H1 (cell line): ENCODE results near the gene XPO6. TPM values are rescaled to one million over a fixed set of nuclear protein-coding genes. Genes with fewer than 3 reads are reported as not detected.

Source experiments
- CTCF ChIA-PET: fragments of 300-600 bp; sonication (Branson Sonifier 250); formaldehyde crosslinking; loops from one replicate; lab custom pipeline; 2021; ENCODE audit not compliant: partially characterized antibody; lab: Charles Lee
- POLR2A ChIA-PET: fragments of 300-600 bp; sonication (Branson Sonifier 250); formaldehyde crosslinking; loops from one replicate; lab custom pipeline; 2021; ENCODE audit warnings: inconsistent platforms; ENCODE audit not compliant: partially characterized antibody; lab: Charles Lee
- DNase-seq, 2 experiments: peaks; one replicate each; pipeline versions ENCODE4 v3.0.0 to v3.0.0-alpha.2; 2010 to 2022; ENCODE audit warnings: low spot score in 2 of 2, low read depth in 1 of 2, mixed read lengths in 1 of 2
- FAIRE-seq: peaks from 2 replicates; lab custom pipeline; 2011; peaks lifted over from hg19 to GRCh38; lab: Jason Lieb, UNC
- H2AFZ ChIP-seq: 2 replicates; pipeline ENCODE4 v1.8.1; 2012; ENCODE audit warnings: low read length, inconsistent platforms
- H2AK5ac ChIP-seq: 2 replicates; pipeline ENCODE4 v1.6.1; 2013; ENCODE audit warnings: low read depth, low read length
- H2BK120ac ChIP-seq: replicated peaks from 2 replicates; pipeline ENCODE3; 2013; ENCODE audit warnings: low read depth, low read length, inconsistent platforms
- H2BK12ac ChIP-seq: 2 replicates; pipeline ENCODE4 v1.6.1; 2013; ENCODE audit warnings: low read depth, low read length
- H2BK15ac ChIP-seq: 2 replicates; pipeline ENCODE4 v1.6.1; 2013; ENCODE audit warnings: low read length
- H2BK20ac ChIP-seq: 2 replicates; pipeline ENCODE4 v1.6.1; 2013; ENCODE audit warnings: low read length
- H2BK5ac ChIP-seq: 2 replicates; pipeline ENCODE4 v1.6.1; 2013; ENCODE audit warnings: low read depth, low read length
- H3K14ac ChIP-seq: 2 replicates; pipeline ENCODE4 v1.6.1; 2013; ENCODE audit warnings: inconsistent platforms; ENCODE audit not compliant: insufficient read length
- H3K18ac ChIP-seq: 2 replicates; pipeline ENCODE4 v1.6.1; 2013; ENCODE audit warnings: low read length; ENCODE audit errors: extremely low read depth
- H3K23ac ChIP-seq: 2 replicates; pipeline ENCODE4 v1.6.1; 2013; ENCODE audit warnings: inconsistent platforms; ENCODE audit not compliant: insufficient read length
- H3K23me2 ChIP-seq: 2 replicates; pipeline ENCODE4 v1.6.1; 2013; ENCODE audit warnings: low read depth, low read length
- H3K27ac ChIP-seq: 2 replicates; pipeline ENCODE4 v1.6.1; 2011; ENCODE audit warnings: low read depth, low read length, inconsistent platforms
- H3K27me3 ChIP-seq, 4 experiments: replicated peaks in 1 of 4; 1 replicate in 1 of 4; 2 replicates in 3 of 4; pipeline versions ENCODE4 v1.6.1 to v1.8.1; 2011 to 2013; ENCODE audit warnings: low read length in 3 of 4, mild to moderate bottlenecking in 3 of 4, inconsistent platforms in 2 of 4, mixed read lengths in 2 of 4, moderate library complexity in 1 of 4; ENCODE audit not compliant: control insufficient read depth in 3 of 4, insufficient read depth in 3 of 4; ENCODE audit errors: extremely low read depth in 1 of 4
- H3K36me3 ChIP-seq, 4 experiments: 2 replicates each; pipeline versions ENCODE4 v1.6.1 to v1.8.1; 2011 to 2013; ENCODE audit warnings: mild to moderate bottlenecking in 4 of 4, low read length in 3 of 4, moderate library complexity in 2 of 4, control low read depth in 1 of 4, inconsistent platforms in 1 of 4; ENCODE audit not compliant: insufficient read depth in 4 of 4, control insufficient read depth in 2 of 4
- H3K4ac ChIP-seq: replicated peaks from 2 replicates; pipeline ENCODE3; 2013; ENCODE audit warnings: low read length, low read depth, mixed read lengths, inconsistent platforms; ENCODE audit not compliant: insufficient read length
- H3K4me1 ChIP-seq, 4 experiments: replicated peaks in 1 of 4; 1 replicate in 1 of 4; 2 replicates in 3 of 4; pipeline versions ENCODE4 v1.6.1 to v1.8.1; 2011 to 2013; ENCODE audit warnings: low read length in 3 of 4, inconsistent platforms in 2 of 4, mixed read lengths in 1 of 4; ENCODE audit not compliant: insufficient read depth in 4 of 4, control insufficient read depth in 3 of 4
- H3K4me2 ChIP-seq, 2 experiments: 2 replicates each; pipeline versions ENCODE4 v1.6.1 to v1.8.1; 2011 to 2013; ENCODE audit warnings: low read depth in 2 of 2, low read length in 2 of 2, control low read depth in 1 of 2, inconsistent platforms in 1 of 2, mild to moderate bottlenecking in 1 of 2; ENCODE audit not compliant: insufficient read depth in 1 of 2
- H3K4me3 ChIP-seq, 4 experiments: fragments of 200-600, 300-600 bp in 1 of 4; sonication (generic), shearing (Covaris generic), sonication (Bioruptor Twin) in 1 of 4; 2 replicates each; pipeline versions ENCODE4 v1.5.1 to v1.8.1; 2011 to 2016; ENCODE audit warnings: low read length in 4 of 4, low read depth in 3 of 4, control low read depth in 2 of 4, inconsistent platforms in 2 of 4, mild to moderate bottlenecking in 2 of 4, mixed read lengths in 1 of 4, moderate library complexity in 1 of 4; ENCODE audit not compliant: insufficient read depth in 2 of 4; ENCODE audit errors: extremely low read depth in 1 of 4
- H3K56ac ChIP-seq: replicated peaks from 2 replicates; pipeline ENCODE3; 2013; ENCODE audit warnings: low read depth, mild to moderate bottlenecking, mixed read lengths, low read length, inconsistent platforms; ENCODE audit not compliant: insufficient read length
- H3K79me1 ChIP-seq: 2 replicates; pipeline ENCODE4 v1.6.1; 2013; ENCODE audit warnings: low read depth, low read length, control low read depth
- H3K79me2 ChIP-seq, 2 experiments: 2 replicates each; pipeline versions ENCODE4 v1.6.1 to v1.8.1; 2012 to 2013; ENCODE audit warnings: low read length in 2 of 2, mild to moderate bottlenecking in 2 of 2, inconsistent platforms in 1 of 2; ENCODE audit not compliant: insufficient read depth in 2 of 2, control insufficient read depth in 1 of 2
- H3K9ac ChIP-seq, 4 experiments: replicated peaks in 1 of 4; 1 replicate in 1 of 4; 2 replicates in 3 of 4; pipeline versions ENCODE4 v1.6.1 to v1.8.1; 2011 to 2013; ENCODE audit warnings: low read depth in 3 of 4, low read length in 3 of 4, control low read depth in 2 of 4, mild to moderate bottlenecking in 2 of 4, moderate library complexity in 2 of 4, inconsistent platforms in 1 of 4; ENCODE audit errors: extremely low read depth in 1 of 4
- H3K9me3 ChIP-seq, 2 experiments: 2 replicates each; pipeline versions ENCODE4 v1.6.1 to v1.8.1; 2012 to 2013; ENCODE audit warnings: mild to moderate bottlenecking in 2 of 2, moderate library complexity in 2 of 2, control low read depth in 1 of 2, inconsistent platforms in 1 of 2, low read depth in 1 of 2, low read length in 1 of 2, mixed read lengths in 1 of 2; ENCODE audit not compliant: insufficient read depth in 2 of 2
- H4K20me1 ChIP-seq, 2 experiments: replicated peaks in 1 of 2; 2 replicates each; pipeline versions ENCODE3 to v1.8.1; 2011 to 2013; ENCODE audit warnings: inconsistent platforms in 2 of 2, low read length in 2 of 2, mild to moderate bottlenecking in 1 of 2; ENCODE audit not compliant: insufficient read depth in 2 of 2, control insufficient read depth in 1 of 2
- H4K5ac ChIP-seq: 2 replicates; pipeline ENCODE4 v1.6.1; 2013; ENCODE audit warnings: low read length, low read depth, mixed read lengths, inconsistent platforms; ENCODE audit not compliant: insufficient read length
- H4K8ac ChIP-seq: 2 replicates; pipeline ENCODE4 v1.8.0; 2013; ENCODE audit warnings: mild to moderate bottlenecking, moderate library complexity, low read length, inconsistent platforms; ENCODE audit not compliant: insufficient read depth; ENCODE audit errors: extremely low read depth
- H4K91ac ChIP-seq: replicated peaks from 2 replicates; pipeline ENCODE3; 2013; ENCODE audit warnings: low read length, mixed read lengths, inconsistent platforms; ENCODE audit not compliant: insufficient read length
- ASH2L ChIP-seq: fragments of 200-600, 300-600 bp; sonication (generic); IDR thresholded peaks from one replicate; pipeline ENCODE4 v1.7.1; 2017; ENCODE audit warnings: low read length
- WGBS, 2 experiments: shearing (Covaris generic) in 1 of 2; methylation state at CpG; one replicate each; pipeline versions ENCODE4 v1.1.6 to v1.1.7; 2013 to 2015; ENCODE audit warnings: low lambda C conversion rate in 2 of 2, mixed read lengths in 2 of 2, inconsistent platforms in 1 of 2, low coverage in 1 of 2, missing lambda C conversion rate in 1 of 2; ENCODE audit not compliant: insufficient replicate concordance in 2 of 2, insufficient coverage in 1 of 2, insufficient read length in 1 of 2; ENCODE audit errors: extremely low coverage in 1 of 2, missing lambda C conversion rate in 1 of 2; 5-methylcytosine and 5-hydroxymethylcytosine counted together
- polyA plus RNA-seq, 7 experiments: library from polyadenylated mRNA; depleted of rRNA in 3 of 7; stranded (reverse) in 5 of 7; unstranded in 2 of 7; fragments of >200 nt in 5 of 7; fragments of 200-250 nt in 2 of 7; gene quantifications; 1 replicate in 5 of 7; 2 replicates in 1 of 7; 4 replicates in 1 of 7; pipeline versions ENCODE4 v1.2.1 to v1.2.3, GENCODE V29; 2011 to 2013; ENCODE audit warnings: missing spikeins in 2 of 7, mixed read lengths in 2 of 7
- total RNA-seq: library from RNA; stranded (reverse); fragmentation: NEBNext Ultra II Directional; extraction: Animal tissue kit (Norgen Biotek cat#: 25700); gene quantifications from 2 replicates; pipeline ENCODE4 v1.2.1, GENCODE V29; 2021

The XPO6 gene
- total and polyA plus RNA-seq, 2 of the 8 experiments (the other 6 are each of a cell fraction or from before 2014, with no cell fraction given) = 152 to 254 TPM

DNA sequence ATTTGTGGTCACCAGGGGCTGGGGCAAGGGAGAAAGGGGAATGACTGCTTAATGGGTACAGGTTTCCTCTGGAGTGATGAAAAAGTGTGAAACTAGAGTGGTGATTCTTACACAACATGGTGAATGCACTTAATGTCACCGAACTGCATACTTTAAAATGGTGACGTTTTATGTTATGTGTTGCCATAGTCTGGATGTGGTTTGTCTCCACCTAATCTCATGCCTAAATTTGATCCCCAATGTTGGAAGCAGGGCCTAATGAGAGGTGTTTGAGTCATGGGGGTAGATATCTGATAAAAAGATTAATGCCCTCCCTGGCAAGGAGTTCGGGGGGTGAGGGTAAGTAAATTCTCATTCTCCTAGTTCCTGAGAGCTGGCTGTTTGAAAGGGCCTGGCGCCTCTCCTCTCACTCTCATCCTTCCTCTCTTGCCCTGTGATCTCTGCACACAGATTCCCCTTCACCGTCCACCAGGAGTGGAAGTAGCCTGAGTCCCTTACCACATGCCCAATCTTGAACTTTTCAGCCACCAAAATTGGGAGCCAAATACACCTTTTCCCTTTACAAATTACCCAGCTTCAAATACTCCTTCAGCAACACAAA, 15.3 kb downstream of the XPO6 start:
- H2BK15ac ChIP-seq = no peak overlapping the region
- no peak overlapping the region for H3K18ac ChIP-seq
- no peaks in the 10 kb centered on the region for H3K23me2 ChIP-seq
- H3K23ac ChIP-seq = no peak overlapping the region
- no peak overlapping the region for H2AFZ ChIP-seq
- ChIA-PET CTCF (interaction anchor here (0.8 to 1.8 kb wide), 2 partner anchors 10 to 82 kb away, joined by 3 read pairs; no protein-coding TSS in a partner anchor), POLR2A (interaction anchor here (0.7 kb wide), 1 partner anchor 20 kb away, joined by 3 read pairs; no protein-coding TSS in a partner anchor)
- H4K91ac ChIP-seq = no peak overlapping the region
- no peak for DNase-seq
- H3K36me3 ChIP-seq = peaks cover 0 to 5% (median 0%) of the 10 kb centered on the region in 4 experiments; a peak in 4 of 8 replicates
- no peak for FAIRE-seq
- H3K9me3 ChIP-seq = no peaks in the 10 kb centered on the region
- no peak overlapping the region for H2AK5ac ChIP-seq
- H2BK20ac ChIP-seq = no peak overlapping the region
- no peak overlapping the region for H3K14ac ChIP-seq
- H3K9ac ChIP-seq = no peak overlapping the region
- H2BK12ac ChIP-seq = no peak overlapping the region
- H3K4me2 ChIP-seq = no peak overlapping the region
- peaks cover 5 to 9% of the 10 kb centered on the region in 2 experiments for H4K20me1 ChIP-seq
- no peak overlapping the region for H3K4me3 ChIP-seq
- no peaks in the 10 kb centered on the region for H3K27me3 ChIP-seq
- no peak overlapping the region for H4K8ac ChIP-seq
- TF ChIP-seq ASH2L = no peak
- no peak overlapping the region for H2BK5ac ChIP-seq
- no peak overlapping the region for H3K4ac ChIP-seq
- H3K56ac ChIP-seq = no peak overlapping the region
- H3K27ac ChIP-seq = no peak overlapping the region
- no peak overlapping the region for H4K5ac ChIP-seq
- H3K4me1 ChIP-seq = peaks cover 0 to 6% (median 0%) of the 10 kb centered on the region in 4 experiments; a peak in 1 of 7 replicates
- H3K79me1 ChIP-seq = peaks cover 16% of the 10 kb centered on the region
- 82% methylated on average over 5 of the region's 5 CpGs; no CpG with 5 or more reads in 1 of the 2 experiments for WGBS, 2 experiments
- H3K79me2 ChIP-seq = peaks cover 3 to 90% of the 10 kb centered on the region in 2 experiments; a peak in 3 of 4 replicates
- H2BK120ac ChIP-seq = no peak overlapping the region
